Spinal cord (tissue), 10 donors: Measurements from ENCODE around the gene COL25A1. TPM values are rescaled to one million over a fixed set of nuclear protein-coding genes. Genes with fewer than 3 reads are reported as not detected.
A peak's percentile ranks its signal among the peaks of the same experiment; 100 is the strongest.

Experiments used
- DNase-seq, 6 donors: peaks; one replicate each; pipeline versions ENCODE4 v3.0.0 to v3.0.0-alpha.2; 2013 to 2015; ENCODE audit warnings: low spot score in 6 of 6, low read depth in 4 of 6
- H3K27ac ChIP-seq: one replicate; pipeline ENCODE4 v1.5.1; 2013; ENCODE audit warnings: low read depth, low read length, control low read depth
- H3K27me3 ChIP-seq: one replicate; pipeline ENCODE4 v1.6.1; 2013; ENCODE audit warnings: low read length; ENCODE audit not compliant: control insufficient read depth, insufficient read depth
- H3K36me3 ChIP-seq: one replicate; pipeline ENCODE4 v1.6.1; 2013; ENCODE audit warnings: low read length; ENCODE audit not compliant: control insufficient read depth, insufficient read depth
- H3K4me1 ChIP-seq: one replicate; pipeline ENCODE4 v1.6.1; 2013; ENCODE audit warnings: low read length; ENCODE audit not compliant: control insufficient read depth, insufficient read depth
- H3K4me3 ChIP-seq: one replicate; pipeline ENCODE4 v1.5.1; 2013; ENCODE audit warnings: low read depth, low read length, control low read depth
- H3K9me3 ChIP-seq: one replicate; pipeline ENCODE4 v1.6.1; 2013; ENCODE audit warnings: low read length; ENCODE audit not compliant: control insufficient read depth, insufficient read depth
- WGBS: methylation state at CpG from one replicate; pipeline ENCODE4 v1.1.5; 2013; ENCODE audit warnings: missing lambda C conversion rate; ENCODE audit not compliant: insufficient coverage; 5-methylcytosine and 5-hydroxymethylcytosine counted together
- polyA plus RNA-seq, 2 donors: library from polyadenylated mRNA; unstranded; fragments of 120-200 nt; gene quantifications; one replicate each; pipeline ENCODE4 v1.2.1, GENCODE V29; 2013; ENCODE audit not compliant: insufficient read length in 2 of 2
- total RNA-seq, 2 donors: library from RNA; depleted of rRNA in 1 of 2; stranded (reverse); fragments of 120-200 nt in 1 of 2; fragments of >200 nt in 1 of 2; gene quantifications; one replicate each; pipeline versions ENCODE4 v1.2.3 to v1.2.4, GENCODE V29; 2013 to 2014
- donor health status: healthy.

The COL25A1 gene
- total and polyA plus RNA-seq, 4 donors = 9.3 to 33.6 (median 13.4) TPM

DNA sequence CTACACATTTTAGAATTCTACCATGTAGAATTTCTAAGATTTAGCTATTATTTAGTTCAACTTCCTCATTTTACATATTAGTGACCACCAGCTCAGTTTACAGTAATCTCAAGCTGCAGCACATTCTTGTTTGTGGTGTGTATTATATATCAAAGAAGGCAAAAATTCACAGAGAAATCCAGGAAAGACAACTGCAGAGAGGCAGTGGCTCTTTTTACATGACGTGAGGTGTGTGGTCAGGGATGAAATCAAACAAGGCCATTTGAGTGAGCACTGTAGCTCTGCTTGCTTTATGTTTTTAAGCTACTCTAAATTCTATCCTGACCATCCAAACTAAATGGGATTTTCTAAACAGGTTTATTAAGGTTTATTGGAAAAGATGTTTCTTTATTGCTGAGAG lies 71.1 kb downstream of the COL25A1 start:
- H3K9me3 ChIP-seq = no peaks in the 10 kb centered on the region
- H3K36me3 ChIP-seq = no peaks in the 10 kb centered on the region
- WGBS = no CpG with 5 or more reads among the region's 1 CpG
- H3K4me1 ChIP-seq = no peaks in the 10 kb centered on the region
- H3K27ac ChIP-seq = no peak overlapping the region
- DNase-seq = no peak
- H3K27me3 ChIP-seq = no peaks in the 10 kb centered on the region
- no peak overlapping the region for H3K4me3 ChIP-seq

- no peaks in the 10 kb centered on the region for H3K4me1 ChIP-seq
- no peaks in the 10 kb centered on the region for H3K9me3 ChIP-seq
- H3K27ac ChIP-seq = no peak overlapping the region
- H3K4me3 ChIP-seq = no peak overlapping the region
- WGBS = no CpG with 5 or more reads among the region's 2 CpGs
- no peaks in the 10 kb centered on the region for H3K36me3 ChIP-seq
- no peak for DNase-seq
- no peaks in the 10 kb centered on the region for H3K27me3 ChIP-seq
Measured at GRCh38 chr4:109229028-109229427, 73.4 kb downstream of the COL25A1 start.

DNA sequence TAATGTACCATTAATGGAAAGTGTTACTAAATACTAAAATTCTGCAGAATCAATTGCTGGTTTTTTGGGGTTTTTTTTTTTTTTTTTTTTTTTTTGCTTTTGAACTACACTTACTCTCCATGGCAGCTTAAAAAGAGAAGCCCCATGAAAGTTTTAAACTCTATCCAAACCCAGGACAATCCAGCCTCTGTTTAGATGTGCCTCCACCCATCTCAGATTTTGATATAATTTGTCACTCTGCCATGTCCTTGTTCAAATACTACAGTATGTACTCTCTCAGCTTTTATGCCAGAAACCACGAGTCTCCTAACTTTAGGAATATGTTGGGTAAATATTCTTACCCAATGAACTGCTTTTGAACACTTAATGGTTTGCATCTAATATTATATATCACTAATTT lies 84.2 kb downstream of the COL25A1 start:
- DNase-seq = no peak
- no peak overlapping the region for H3K4me3 ChIP-seq
- WGBS = no CpG with 5 or more reads among the region's 1 CpG
- H3K27ac ChIP-seq = no peak overlapping the region
- H3K36me3 ChIP-seq = no peaks in the 10 kb centered on the region
- no peaks in the 10 kb centered on the region for H3K27me3 ChIP-seq
- no peaks in the 10 kb centered on the region for H3K9me3 ChIP-seq
- no peaks in the 10 kb centered on the region for H3K4me1 ChIP-seq

- H3K9me3 ChIP-seq = no peaks in the 10 kb centered on the region
- no peaks in the 10 kb centered on the region for H3K4me1 ChIP-seq
- H3K4me3 ChIP-seq = no peak overlapping the region
- WGBS = 94% methylated on average over 3 of the region's 5 CpGs
- H3K27me3 ChIP-seq = no peaks in the 10 kb centered on the region
- no peaks in the 10 kb centered on the region for H3K36me3 ChIP-seq
- H3K27ac ChIP-seq = no peak overlapping the region
- DNase-seq = no peak
Measured at GRCh38 chr4:109216085-109216696, 86.3 kb downstream of the COL25A1 start.

DNA sequence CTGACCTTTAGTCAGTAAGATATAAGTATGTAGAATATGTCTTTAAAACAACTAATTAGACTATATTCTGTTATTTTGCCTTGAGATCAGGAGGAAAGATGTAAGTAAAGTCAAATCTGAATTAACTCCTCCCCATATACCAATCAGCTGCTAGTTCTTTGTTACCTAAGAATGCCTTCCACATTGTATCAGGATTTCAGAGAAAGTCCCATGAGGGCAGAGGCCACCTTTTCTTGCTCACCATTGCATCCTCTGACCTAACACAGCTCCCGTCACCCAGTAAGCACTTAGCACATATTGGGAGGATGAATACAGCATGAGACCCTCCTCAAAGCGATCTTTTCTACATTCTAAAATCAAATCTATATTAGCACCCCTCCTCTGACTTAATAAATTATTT lies 87.0 kb downstream of the COL25A1 start:
- no peaks in the 10 kb centered on the region for H3K27me3 ChIP-seq
- no peaks in the 10 kb centered on the region for H3K4me1 ChIP-seq
- no peak overlapping the region for H3K27ac ChIP-seq
- H3K36me3 ChIP-seq = no peaks in the 10 kb centered on the region
- no CpG with 5 or more reads among the region's 2 CpGs for WGBS
- DNase-seq = no peak
- no peak overlapping the region for H3K4me3 ChIP-seq
- no peaks in the 10 kb centered on the region for H3K9me3 ChIP-seq

DNA sequence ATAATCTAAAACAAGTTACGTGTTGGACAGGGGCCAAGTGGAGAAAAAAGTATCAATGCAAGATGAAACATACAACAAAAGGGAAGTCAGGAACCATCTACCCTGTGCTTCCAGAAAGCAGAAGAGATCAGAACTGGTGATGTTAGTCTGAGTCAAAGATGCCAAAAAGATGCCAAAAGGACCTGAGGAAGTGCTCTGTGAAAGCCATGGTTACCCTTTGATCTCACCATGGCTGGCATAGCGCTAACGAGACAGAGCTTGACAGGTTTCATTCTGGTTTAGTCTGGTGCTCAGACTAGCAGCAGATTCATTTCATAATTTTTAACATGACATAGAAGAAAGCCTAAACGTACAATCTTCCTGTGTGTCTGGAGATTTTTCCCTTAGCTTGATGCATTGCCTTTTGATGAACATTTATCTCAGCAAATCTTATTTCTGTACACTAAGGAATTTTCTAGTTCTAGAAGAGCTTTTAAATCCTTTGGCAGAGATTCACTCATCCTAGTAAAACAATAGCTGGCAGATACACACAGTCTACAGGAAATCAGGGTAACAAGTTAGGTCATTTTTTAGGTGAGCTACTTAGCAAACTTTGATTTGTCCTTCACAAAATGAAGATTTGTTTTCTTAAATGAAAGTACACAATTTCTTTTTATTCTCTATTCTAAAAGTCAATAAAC lies 87.7 kb downstream of the COL25A1 start:
- Histone ChIP-seq H3K9me3 (no peaks in the 10 kb centered on the region), H3K27me3 (no peaks in the 10 kb centered on the region), H3K36me3 (no peaks in the 10 kb centered on the region), H3K4me1 (no peaks in the 10 kb centered on the region), H3K27ac (no peak overlapping the region), H3K4me3 (no peak overlapping the region)
- no CpG with 5 or more reads among the region's 4 CpGs for WGBS
- no peak for DNase-seq

DNA sequence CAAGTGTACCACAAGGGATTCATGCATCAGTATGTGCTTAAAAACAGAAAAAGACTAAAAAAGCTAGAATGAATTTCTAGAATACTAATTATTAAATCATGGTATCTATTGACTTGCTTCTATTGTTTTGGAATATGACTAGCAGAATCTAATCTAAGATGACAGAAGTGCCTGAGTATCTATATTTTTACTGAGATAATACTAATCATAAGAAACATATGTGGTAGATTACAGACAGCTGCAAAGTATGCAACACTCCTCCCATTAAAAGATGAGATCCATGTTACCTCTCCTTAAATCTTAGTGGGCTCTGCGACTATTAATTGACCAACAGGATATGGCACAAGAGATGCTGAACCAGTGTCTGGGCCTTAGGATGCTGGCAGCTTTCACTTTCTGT lies 89.4 kb downstream of the COL25A1 start:
- Histone ChIP-seq H3K9me3 (no peaks in the 10 kb centered on the region), H3K27ac (no peak overlapping the region), H3K4me3 (no peak overlapping the region), H3K4me1 (no peaks in the 10 kb centered on the region), H3K27me3 (no peaks in the 10 kb centered on the region), H3K36me3 (no peaks in the 10 kb centered on the region)
- no peak for DNase-seq
- 80% methylated on average over 1 of the region's 1 CpG for WGBS

- no peak overlapping the region for H3K4me3 ChIP-seq
- no peaks in the 10 kb centered on the region for H3K9me3 ChIP-seq
- no peaks in the 10 kb centered on the region for H3K27me3 ChIP-seq
- no peaks in the 10 kb centered on the region for H3K36me3 ChIP-seq
- no peak for DNase-seq
- no peak overlapping the region for H3K27ac ChIP-seq
- 80% methylated on average over 1 of the region's 3 CpGs for WGBS
- H3K4me1 ChIP-seq = peaks cover 1% of the 10 kb centered on the region
Measured at GRCh38 chr4:109211671-109212070, 90.8 kb downstream of the COL25A1 start.

DNA sequence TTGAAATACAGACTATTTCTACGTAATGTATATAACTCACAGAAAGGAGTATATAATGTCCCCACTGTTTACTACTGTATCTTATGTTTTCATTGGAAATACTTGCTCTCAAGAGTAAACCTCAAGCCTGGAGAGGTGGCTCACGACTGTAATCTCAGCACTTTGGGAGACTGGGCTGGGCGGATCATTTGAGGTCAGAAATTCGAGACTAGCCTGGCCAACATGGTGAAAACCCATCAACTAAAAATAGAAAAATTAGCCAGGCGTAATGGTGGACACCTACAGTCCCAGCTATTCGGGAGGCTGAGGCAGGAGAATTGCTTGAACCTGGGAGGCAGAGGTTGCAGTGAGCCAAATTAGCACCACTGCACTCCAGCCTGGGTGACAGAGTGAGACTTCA lies 92.8 kb downstream of the COL25A1 start:
- Histone ChIP-seq H3K27me3 (no peaks in the 10 kb centered on the region), H3K36me3 (no peaks in the 10 kb centered on the region), H3K4me3 (no peak overlapping the region), H3K4me1 (peaks cover 3% of the 10 kb centered on the region), H3K27ac (no peak overlapping the region), H3K9me3 (no peaks in the 10 kb centered on the region)
- 94% methylated on average over 2 of the region's 6 CpGs for WGBS
- no peak for DNase-seq

DNA sequence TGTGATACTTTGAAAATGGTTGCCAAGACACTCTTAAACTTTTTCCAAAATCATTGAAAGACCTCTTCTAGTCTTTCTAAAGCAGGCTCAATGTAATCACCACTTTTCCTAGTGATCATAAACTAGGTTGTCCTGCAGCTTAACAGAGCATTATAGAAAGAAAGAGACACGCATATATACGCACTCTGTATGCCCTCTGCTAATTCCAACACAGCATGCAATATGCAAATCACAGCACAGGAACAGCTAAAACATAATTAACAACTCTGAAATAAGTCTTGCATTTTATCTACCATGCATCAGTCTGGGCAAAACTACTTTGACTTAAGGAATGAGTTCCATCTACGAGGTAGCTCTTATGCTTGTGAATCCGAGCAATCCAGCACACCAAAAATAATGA lies 94.6 kb downstream of the COL25A1 start:
- H3K27me3 ChIP-seq = no peaks in the 10 kb centered on the region
- H3K27ac ChIP-seq = no peak overlapping the region
- H3K36me3 ChIP-seq = no peaks in the 10 kb centered on the region
- WGBS = no CpG with 5 or more reads among the region's 4 CpGs
- peaks cover 3% of the 10 kb centered on the region for H3K4me1 ChIP-seq
- no peaks in the 10 kb centered on the region for H3K9me3 ChIP-seq
- H3K4me3 ChIP-seq = no peak overlapping the region
- peak in 1 of 6 donors; percentile 61 for DNase-seq
